T1000 (cell line): Measurements from ENCODE around the gene TMEM132C.

Experiments
- DNase-seq: peaks from one replicate; lab custom pipeline; 2025; ENCODE audit warnings: mixed read lengths; lab: John Stamatoyannopoulos, UW

The TMEM132C gene

DNA sequence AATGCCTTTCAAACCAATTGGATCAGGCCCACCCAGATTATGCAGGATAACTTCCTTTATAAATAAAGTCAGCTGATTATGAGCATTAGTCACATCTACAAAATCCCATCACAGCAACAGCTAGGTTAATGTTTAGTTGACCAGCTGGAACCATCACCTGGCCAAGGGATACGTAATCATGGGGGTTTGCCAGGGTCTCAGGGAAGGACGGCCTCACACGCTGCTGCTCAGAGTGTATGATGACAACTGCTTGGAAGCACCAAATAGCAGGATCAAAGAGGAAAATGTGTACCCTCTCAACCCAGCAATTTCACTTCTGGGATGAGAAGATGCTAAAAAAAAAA is 394.2 kb downstream of the TMEM132C start:
- DNase-seq, result no peak

DNA sequence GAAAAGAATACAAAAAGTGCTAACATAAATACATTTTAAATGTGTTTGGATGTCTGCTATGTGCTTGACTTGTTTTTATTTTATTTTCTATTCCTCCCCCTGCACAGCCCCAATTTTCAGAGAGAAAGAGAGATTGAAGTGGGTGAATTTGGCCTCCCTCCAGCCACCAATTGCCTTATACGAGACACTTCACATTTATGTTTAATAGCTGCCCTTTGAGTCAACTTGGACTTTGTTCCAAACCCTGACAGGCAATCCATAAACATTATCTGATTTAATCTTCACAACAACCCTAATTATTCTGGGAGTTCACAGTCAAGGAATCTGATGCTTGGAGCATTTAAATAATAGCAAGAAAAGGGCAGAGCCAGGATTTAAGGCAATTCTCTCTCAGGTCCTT is 395.1 kb downstream of the TMEM132C start:
- DNase-seq, result no peak

DNA sequence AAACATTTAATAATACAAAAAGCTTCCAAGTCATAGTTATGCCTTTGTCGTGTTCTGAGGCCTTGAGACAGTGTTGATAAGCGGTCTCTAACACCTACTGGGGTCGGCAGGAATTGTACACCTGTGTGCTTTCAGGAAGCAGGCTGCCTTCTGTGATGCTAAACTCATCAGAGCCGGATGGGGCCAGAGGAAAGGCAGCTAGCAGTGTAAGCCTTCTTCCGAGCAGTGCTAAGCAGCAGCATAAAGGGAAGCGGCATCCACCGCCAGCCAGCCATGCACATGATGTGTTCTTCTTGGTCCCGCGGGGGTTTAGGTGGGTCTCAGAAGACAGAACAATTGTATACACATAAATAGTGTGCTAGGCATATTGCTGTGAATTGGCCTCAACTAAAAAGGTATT is 397.5 kb downstream of the TMEM132C start:
- no peak for DNase-seq

DNA sequence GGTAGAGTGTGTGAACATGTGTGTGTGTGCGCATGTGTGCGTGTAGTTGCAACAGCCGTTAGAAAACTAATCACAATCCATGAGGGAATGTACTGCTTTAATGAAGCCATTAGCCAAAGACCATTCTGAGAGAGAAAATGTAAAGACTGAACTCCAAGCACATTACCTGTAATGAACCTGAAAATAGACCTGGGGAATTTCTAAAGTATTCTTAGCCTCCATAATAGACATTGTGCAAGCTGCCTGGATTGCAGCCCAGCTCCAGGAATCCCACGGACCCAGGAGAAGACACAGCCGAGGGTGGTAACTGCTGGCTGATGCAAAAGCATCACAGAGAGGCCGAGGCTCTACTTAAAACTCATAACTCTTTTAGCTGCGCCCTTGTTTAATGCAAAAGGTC is 400.2 kb downstream of the TMEM132C start:
- no peak for DNase-seq

DNA sequence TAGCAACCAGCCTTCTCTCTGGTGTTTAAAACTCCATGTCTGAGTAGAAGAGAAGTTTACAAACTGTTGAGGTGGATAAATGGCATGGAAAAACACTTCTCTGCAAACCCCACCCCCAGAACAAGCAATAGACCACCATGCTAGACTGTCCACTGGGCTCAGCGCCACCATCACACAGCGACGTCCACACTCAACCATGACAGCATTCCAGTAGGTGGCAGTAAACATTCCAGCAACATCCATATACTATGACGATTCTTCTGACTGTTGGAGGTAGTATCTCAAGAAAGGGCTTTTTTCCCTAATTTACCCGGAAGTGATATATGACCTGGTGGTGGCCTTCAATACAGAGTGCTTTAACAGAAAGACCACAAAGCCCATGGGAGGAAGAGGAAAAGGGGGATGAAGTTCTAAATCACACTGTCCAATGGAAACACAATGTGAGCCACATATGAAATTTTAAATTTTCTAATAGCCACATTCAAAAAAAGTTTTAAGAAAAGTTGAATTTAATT is 404.6 kb downstream of the TMEM132C start:
- DNase-seq, result no peak

DNA sequence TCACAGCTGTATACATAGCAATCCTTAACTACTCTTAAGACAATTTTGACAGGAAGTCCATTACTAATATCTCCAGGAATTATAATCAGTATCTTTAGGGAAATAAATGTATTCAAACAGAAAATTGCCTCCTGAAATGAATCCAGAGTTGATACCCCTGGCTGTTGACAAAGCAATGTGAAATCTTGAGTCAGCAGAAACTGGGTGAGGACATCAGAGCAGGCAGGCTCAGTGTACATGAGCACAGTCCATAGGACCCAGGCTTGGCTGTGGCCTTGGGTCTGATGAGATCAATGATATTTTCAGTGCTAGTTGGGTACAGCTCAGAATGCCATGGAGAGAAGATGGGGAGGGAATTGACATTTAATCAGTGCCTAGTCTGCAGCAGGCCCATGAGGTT is 405.5 kb downstream of the TMEM132C start:
- no peak for DNase-seq

DNA sequence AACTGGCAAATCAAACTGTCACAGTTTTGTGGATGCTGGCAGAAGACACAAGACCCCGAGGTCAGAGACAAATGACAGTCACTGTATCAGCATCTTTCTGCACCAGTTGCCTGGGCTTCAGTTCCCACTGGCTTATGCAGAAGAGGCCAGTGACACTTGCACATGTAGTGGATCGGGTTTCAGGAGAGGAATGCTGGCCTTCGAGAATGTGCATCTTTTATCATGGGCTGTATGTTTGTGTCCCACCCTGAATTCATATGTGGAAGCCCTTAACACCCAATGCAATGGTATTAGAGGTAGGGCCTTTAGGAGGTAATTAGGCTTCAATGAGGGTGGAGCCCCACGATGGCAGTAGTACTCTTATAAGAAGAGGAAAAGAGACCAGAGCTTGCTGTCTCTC is 405.9 kb downstream of the TMEM132C start:
- DNase-seq, result no peak

DNA sequence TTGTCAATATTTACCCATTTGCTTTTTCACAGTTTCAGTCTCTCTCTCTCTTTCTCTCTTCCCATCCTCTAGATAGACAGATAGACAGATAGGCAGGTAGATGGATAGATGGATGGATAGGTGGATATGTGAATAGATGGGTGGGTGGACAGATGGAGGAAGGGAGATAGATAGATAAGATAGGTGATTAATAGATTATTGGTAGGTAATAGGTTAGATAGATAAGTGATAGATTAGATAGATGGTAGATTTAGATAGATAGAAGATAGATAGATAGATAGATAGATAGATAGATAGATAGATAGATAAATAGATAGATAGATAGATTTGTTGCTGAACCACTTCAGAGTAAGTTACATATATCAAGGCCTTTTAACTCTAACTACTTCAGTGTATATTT is 408.6 kb downstream of the TMEM132C start:
- no peak for DNase-seq

DNA sequence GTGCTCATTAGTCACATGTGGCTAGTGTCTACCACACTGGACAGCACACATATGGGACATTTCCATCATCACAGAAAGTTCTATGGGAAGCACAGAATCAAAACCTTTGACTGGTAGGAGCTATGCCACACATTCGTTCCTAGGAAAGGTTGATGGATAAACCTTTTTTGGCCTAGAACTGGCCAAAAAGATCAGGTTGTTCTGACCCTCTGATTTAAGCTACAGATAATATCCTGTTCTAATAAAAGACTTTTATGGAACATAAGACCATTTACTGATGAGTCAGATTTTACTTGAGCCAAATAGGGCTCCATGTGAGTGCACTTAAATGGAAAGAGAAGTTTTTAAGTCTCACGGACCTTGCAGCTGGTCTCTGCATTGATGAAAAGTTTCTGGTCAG is 413.6 kb downstream of the TMEM132C start:
- DNase-seq, result no peak

DNA sequence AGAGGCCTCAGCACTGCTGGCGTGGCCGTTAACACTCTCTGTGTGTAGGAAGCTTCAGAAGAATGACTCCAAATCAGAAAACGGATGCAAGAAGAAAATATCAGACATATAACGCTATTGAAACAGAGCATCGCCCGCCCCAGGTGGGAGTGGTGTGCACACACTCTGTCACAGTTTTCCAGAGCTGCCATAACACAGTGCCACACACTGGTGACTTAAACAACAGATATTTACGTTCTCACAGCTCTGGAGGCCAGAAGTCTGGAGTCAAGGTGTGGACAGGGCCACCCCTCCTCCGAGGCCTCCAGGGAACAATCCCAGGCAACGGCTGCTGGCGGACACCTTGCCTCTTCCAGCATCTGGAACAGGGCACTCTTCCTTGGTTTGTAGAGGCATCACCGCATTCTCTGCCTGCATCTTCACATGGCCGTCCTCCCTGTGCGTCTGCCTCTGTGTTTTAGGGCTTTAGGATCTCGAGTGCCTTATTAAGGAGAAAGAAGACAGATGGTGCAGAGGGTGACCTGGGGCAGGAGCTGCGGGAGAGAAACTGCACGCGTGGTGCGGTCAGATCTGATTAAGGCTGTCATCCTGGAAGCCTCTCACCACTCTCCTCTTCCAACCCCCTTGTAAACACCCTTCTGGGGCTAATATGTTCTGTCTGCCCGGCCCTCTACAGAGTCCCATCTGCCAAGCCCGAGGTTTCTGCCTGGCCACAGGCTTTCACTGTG is 415.7 kb downstream of the TMEM132C start:
- DNase-seq, result no peak

DNA sequence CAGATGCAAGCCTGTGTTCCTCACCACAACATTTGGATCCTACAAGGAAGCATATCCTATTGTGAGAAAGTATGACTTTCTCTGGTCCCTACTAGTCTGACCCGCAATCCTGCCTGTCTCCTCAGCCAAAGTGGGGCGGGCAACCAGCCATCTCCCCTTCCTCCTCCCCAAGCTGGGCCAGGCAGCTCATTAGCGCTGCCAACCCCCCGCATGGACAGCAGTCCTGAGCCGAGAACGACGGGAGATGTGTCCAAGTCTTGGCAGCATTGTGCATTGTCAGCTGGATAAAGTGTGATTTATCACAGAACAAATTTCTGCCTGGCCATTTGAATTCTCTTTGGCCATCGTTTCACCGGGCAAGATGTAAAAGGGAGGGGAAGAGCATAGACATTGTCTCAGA is 417.4 kb downstream of the TMEM132C start:
- DNase-seq, result no peak

DNA sequence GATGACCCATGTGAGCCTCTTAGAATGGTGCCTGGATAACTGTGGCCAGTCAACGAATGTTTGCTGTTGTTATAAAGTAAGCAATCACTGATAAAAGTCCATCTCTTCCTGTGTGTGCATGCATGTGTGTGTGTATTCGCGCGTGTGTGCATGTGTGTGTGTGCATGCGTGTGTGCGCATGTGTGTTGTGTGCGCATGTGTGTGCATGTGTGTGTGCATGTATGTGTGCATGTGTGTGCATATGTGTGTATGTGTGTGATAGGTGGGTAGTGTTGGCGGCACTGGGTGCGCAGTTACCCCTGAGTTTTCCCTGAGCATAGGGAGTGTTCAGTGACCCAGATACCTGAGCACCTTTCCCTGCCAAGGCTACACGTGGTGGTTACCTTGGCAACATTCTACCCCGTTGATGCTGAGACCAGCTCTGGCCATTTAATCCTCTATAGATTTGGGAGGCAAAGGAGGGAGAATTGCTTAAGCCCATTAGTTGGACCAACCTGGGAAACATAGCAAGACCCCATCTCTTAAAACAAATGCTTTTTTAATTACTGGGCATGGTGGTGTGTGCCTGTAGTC is 419.0 kb downstream of the TMEM132C start:
- DNase-seq, result no peak

DNA sequence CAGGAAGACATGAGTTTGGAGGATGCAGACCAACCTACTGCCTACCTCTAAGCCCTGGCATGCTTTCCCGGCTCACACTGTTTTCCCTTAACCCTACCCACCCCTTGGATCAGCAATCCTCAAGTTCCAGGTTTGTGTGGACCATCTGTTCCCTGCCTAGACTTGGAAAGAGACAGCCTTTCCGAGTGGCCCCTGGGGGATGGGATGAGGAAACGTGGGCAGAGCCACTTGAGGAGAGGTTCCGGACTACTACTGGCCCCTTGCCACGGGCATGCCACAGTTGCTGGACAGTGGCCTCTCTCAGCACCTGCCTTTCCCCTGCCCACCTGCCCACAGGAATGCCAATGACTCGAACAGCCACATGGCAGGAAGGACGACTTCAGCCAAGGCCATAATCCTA is 420.9 kb downstream of the TMEM132C start:
- no peak for DNase-seq

DNA sequence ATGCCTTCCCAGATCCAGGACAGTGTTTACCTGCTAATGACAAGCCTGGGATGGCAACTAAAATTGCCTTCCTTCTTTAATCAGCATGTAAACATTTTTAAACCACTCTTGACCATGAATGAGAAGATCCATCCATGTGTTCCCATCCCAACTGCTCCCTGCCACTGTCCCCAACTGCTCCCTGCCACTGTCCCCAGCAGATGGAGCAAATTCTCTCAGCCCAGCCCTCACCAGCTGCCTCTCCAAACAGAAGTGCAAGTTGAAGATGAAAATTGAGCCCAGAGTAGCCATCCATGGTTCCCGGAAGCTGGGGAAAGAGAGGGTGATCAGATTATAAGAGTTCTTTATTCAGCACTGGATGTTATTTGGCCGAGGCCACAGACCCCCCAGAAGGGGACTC is 423.7 kb downstream of the TMEM132C start:
- DNase-seq, result no peak

DNA sequence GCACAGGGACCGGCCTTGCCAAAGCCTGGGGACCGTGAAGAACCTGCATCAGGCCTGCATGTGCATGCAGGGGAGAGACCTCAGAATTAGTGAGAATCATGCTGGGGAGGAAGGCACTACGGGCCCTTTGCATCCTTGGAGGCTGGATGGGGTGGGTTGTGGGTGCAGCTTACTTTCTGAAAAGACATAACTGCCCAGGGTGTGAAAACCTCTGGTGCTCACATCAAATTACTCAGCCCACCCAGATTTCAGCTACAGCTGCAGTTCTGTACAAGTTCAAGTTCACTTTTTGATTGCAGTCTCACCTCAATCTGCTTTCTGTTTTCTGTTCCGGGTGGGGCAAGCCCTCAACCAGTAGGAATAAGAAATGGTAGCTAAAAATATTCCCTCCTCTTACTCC is 426.1 kb downstream of the TMEM132C start:
- no peak for DNase-seq

DNA sequence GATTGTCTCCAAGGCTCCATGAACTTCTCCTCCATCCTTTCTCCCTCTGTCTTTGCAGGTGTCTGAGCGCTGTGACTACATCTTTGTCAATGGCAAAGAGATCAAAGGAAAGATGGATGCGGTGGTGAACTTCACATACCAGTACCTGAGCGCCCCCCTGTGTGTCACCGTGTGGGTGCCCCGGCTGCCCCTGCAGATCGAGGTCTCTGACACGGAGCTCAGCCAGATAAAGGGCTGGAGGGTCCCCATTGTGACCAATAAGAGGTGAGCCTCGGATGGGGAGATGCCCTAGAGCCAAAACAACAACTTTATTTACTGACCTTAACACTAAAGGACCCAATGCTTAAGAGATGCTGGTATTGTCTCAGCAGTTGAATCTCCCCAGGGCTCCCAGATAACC is 426.8 kb downstream of the TMEM132C start:
- DNase-seq, result no peak

DNA sequence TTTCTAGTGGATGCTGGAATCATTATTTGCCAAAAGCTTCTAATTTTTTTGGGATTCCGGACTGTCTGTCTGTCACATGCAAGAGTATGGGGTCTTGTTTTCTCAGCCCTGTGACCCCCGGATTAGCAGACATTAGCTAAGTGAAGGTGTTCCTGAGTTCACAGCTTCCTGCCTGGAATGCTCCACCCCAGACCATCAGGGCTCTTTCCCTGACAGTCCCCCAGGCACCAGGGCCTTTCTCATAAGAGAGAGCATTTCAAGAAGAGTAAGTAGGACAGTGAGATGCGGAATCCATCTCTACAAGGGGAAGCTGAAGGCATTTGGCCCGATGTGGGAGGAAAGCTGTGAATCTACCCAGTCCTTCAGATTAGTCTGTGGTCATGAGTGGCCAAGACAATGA is 427.5 kb downstream of the TMEM132C start:
- DNase-seq, result no peak

DNA sequence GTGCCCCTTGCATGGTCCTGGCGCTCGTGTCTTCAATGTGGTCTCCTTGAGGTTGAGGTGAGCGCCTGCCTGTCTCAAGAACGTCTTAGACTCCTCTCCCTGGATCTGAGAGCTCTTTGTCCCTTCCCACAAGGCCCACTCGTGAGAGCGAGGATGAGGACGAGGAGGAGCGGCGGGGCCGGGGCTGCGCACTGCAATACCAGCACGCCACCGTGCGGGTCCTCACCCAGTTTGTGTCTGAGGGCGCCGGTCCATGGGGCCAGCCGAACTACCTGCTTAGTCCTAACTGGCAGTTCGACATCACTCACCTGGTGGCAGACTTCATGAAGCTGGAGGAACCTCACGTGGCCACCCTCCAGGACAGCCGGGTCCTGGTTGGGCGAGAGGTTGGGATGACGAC is 428.7 kb downstream of the TMEM132C start:
- no peak for DNase-seq

DNA sequence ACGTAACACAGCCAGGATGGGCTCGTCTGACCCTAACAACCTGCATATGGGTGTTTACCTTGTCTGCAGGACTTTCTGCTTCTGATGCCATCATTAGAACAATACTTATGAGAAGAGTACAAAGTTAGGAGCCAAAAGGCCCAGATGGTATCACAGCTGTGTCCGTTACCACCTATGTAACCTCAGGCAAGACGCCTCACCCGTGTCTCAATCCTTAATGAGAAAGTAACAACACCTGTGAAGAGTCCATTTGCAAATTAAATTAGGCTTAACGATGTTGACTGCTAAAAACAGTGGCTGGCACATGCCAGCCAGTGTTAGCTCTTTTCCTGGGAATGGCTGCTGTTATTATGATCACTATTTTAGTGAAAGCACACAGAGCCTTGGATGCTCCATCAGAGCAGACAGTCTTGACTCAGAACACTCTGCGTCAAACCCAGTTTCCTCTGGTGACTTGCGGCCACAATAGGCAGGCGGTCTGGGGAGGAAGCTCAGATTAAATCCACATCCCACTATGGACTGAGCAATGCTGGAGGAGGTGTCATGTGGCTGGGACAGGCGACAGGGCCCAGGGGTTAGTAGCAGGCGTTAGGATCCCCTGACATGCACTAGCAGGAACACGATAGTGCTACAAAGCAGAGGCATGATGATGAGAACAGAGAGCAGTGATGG is 431.5 kb downstream of the TMEM132C start:
- DNase-seq, result no peak

DNA sequence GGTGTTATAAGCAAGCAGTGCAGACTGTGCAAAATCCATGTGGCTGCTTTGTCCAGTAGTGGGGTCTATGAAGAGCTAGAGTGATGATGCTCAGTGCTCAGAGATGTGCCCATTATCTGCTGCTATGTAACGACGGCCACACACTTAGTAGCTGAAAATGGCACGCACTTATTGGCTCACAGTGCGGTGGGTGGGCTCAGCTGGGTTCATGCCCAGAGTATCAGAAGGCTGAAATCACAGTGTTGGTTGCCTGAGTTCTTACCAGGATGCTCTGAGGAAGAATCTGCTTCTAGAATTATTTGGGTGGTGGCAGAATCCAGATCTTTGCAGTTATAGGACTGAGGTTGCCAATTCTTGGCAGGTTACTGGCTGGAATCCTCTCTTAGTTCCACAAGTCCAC is 432.1 kb downstream of the TMEM132C start:
- no peak for DNase-seq

DNA sequence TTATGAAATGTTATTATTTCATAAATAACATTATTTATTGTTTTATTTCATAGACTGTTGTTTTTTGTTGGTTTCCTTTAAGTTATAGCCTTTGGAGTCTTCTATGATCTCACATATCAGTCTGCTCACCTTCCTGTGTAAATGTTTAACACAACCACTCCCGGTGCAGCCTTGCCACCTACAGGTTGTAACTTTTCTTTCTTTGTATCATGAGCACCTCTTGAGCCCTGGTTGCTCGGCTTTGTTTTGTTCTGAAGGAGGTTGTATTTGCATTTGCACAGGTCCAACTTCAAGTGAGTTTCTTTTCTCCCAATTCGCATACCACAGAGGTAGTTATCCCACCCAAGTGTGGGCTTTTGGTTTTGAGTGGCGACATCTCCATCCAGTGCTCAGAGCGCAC is 435.4 kb downstream of the TMEM132C start:
- no peak for DNase-seq

DNA sequence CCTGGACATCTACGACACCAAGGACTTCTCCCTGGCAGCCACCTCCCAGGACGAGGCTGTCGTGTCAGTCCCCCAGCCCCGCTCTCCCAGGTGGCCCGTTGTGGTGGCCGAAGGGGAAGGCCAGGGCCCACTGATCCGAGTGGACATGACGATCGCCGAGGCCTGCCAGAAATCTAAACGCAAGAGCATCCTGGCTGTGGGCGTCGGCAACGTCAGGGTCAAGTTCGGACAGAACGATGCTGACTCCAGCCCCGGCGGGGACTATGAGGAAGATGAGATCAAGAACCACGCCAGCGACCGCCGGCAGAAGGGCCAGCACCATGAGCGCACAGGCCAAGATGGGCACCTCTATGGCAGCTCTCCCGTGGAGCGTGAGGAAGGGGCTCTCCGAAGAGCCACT is 438.2 kb downstream of the TMEM132C start:
- DNase-seq, result no peak

DNA sequence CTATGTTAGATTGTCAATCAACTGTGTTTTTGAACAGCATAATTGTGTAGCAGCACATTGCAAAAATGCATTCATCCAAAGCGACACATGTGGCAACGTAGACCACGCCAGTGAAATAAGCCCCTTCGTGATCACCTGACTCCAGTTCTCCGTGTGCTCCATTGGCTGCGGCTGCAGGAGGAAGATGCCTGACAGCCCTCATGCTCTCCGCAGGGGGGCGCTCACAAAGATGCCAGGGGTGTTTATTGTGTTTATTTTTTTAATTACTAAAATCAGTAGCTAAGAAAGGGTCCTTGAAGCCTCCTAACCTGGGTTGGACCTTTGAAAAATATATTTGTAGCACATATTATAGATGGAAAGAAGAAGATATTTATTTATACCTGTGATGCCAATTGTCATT is 440.5 kb downstream of the TMEM132C start:
- no peak for DNase-seq

DNA sequence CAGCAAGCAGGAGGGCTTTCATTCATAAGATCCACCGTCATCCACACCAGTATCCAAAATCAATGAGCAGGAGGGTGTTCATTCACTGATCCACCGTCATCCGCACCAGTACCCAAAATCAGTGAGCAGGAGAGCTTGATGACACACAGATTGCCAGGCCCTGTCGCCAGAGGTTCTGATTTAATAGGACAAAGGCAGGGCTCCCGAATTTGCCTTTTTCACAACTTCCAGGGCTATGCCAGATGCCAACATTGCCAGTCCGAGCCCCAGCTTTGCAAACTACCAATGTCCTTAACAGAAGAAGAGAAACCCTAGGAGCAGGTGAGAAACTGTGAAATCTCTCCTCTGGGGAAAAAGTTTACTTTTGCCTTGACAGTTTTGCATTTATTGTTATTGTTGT is 441.8 kb downstream of the TMEM132C start:
- DNase-seq, result no peak
